Subcutaneous abdominal adipose tissue (tissue), 5 donors: ENCODE results near the gene SKI.

Experiments used
- H3K27ac ChIP-seq: one replicate; pipeline ENCODE4 v1.7.0; 2013; ENCODE audit warnings: low read depth, mild to moderate bottlenecking, inconsistent platforms, low read length, moderate library complexity
- H3K27me3 ChIP-seq, 5 donors: one replicate each; pipeline ENCODE4 v1.7.0; 2013; ENCODE audit warnings: low read length in 5 of 5, inconsistent platforms in 1 of 5; ENCODE audit not compliant: control insufficient read depth in 5 of 5, insufficient read depth in 4 of 5
- H3K36me3 ChIP-seq, 5 donors: one replicate each; pipeline ENCODE4 v1.7.0; 2013; ENCODE audit warnings: low read length in 5 of 5; ENCODE audit not compliant: control insufficient read depth in 5 of 5, insufficient read depth in 5 of 5
- H3K4me1 ChIP-seq, 5 donors: one replicate each; pipeline ENCODE4 v1.7.0; 2013; ENCODE audit warnings: low read length in 5 of 5, mild to moderate bottlenecking in 3 of 5, moderate library complexity in 1 of 5; ENCODE audit not compliant: control insufficient read depth in 5 of 5, insufficient read depth in 5 of 5
- H3K4me3 ChIP-seq, 5 donors: one replicate each; pipeline ENCODE4 v1.7.0; 2013; ENCODE audit warnings: low read length in 5 of 5, low read depth in 1 of 5
- H3K9ac ChIP-seq, 5 donors: one replicate each; pipeline ENCODE4 v1.7.0; 2013; ENCODE audit warnings: low read length in 5 of 5, mild to moderate bottlenecking in 4 of 5, moderate library complexity in 3 of 5
- H3K9me3 ChIP-seq, 5 donors: one replicate each; pipeline ENCODE4 v1.7.0; 2013; ENCODE audit warnings: low read length in 5 of 5; ENCODE audit not compliant: control insufficient read depth in 5 of 5
- donor health status: healthy.
- donor health status: healthy.
- donor health status: healthy.
- donor health status: healthy.
- donor health status: healthy.

The SKI gene

GRCh38 chr1:2221271-2221670, 6.8 kb upstream of the SKI start:
- Histone ChIP-seq H3K27ac (no peak overlapping the region), H3K9ac (no peak overlapping the region), H3K9me3 (no peaks in the 10 kb centered on the region), H3K36me3 (no peaks in the 10 kb centered on the region), H3K4me1 (peaks cover 0 to 2% (median under 1%) of the 10 kb centered on the region in 5 donors), H3K4me3 (no peak overlapping the region), H3K27me3 (no peaks in the 10 kb centered on the region)

GRCh38 chr1:2224170-2224584, 3.9 kb upstream of the SKI start:
- Histone ChIP-seq H3K9me3 (no peaks in the 10 kb centered on the region), H3K9ac (no peak overlapping the region), H3K4me3 (no peak overlapping the region), H3K27ac (no peak overlapping the region), H3K4me1 (peaks cover 0 to 13% (median 9%) of the 10 kb centered on the region in 5 donors), H3K27me3 (no peaks in the 10 kb centered on the region), H3K36me3 (no peaks in the 10 kb centered on the region)

- no peak overlapping the region for H3K4me3 ChIP-seq
- no peaks in the 10 kb centered on the region for H3K27me3 ChIP-seq
- H3K27ac ChIP-seq = no peak overlapping the region
- no peaks in the 10 kb centered on the region for H3K36me3 ChIP-seq
- H3K9me3 ChIP-seq = no peaks in the 10 kb centered on the region
- H3K4me1 ChIP-seq = peaks cover 0 to 20% (median 15%) of the 10 kb centered on the region in 5 donors
- no peak overlapping the region for H3K9ac ChIP-seq
Measured at GRCh38 chr1:2224631-2225428, 3.3 kb upstream of the SKI start.

- H3K9me3 ChIP-seq = no peaks in the 10 kb centered on the region
- peak overlapping the region in 4 of 5 donors; percentile 63 to 77 (median 72) for H3K4me3 ChIP-seq
- peaks cover 2 to 39% (median 34%) of the 10 kb centered on the region in 5 donors for H3K4me1 ChIP-seq
- H3K27ac ChIP-seq = peak overlapping the region; percentile 86
- no peaks in the 10 kb centered on the region for H3K36me3 ChIP-seq
- peak overlapping the region in 4 of 5 donors; percentile 75 to 93 (median 88) for H3K9ac ChIP-seq
- H3K27me3 ChIP-seq = no peaks in the 10 kb centered on the region
Measured at GRCh38 chr1:2226525-2227345, 1.4 kb upstream of the SKI start.

- Histone ChIP-seq H3K9ac (peak overlapping the region in 4 of 5 donors; percentile 75 to 93 (median 88)), H3K4me1 (peaks cover 5 to 47% (median 42%) of the 10 kb centered on the region in 5 donors), H3K36me3 (no peaks in the 10 kb centered on the region)
Measured at GRCh38 chr1:2227346-2228156, 568 bp upstream of the SKI start.

GRCh38 chr1:2228694-2229036, 546 bp downstream of the SKI start:
- peak overlapping the region; percentile 57 to 99 (median 88) for H3K4me3 ChIP-seq
- H3K9ac ChIP-seq = peak overlapping the region in 4 of 5 donors; percentile 71 to 97 (median 87)
- H3K27me3 ChIP-seq = no peaks in the 10 kb centered on the region
- H3K9me3 ChIP-seq = no peaks in the 10 kb centered on the region
- no peak overlapping the region for H3K27ac ChIP-seq
- H3K4me1 ChIP-seq = peaks cover 11 to 58% (median 54%) of the 10 kb centered on the region in 5 donors
- no peaks in the 10 kb centered on the region for H3K36me3 ChIP-seq

More at GRCh38 chr1:2227346-2228156, 568 bp upstream of the SKI start:
- Histone ChIP-seq H3K27me3 (no peaks in the 10 kb centered on the region), H3K9me3 (no peaks in the 10 kb centered on the region), H3K4me3 (peak overlapping the region in 4 of 5 donors; percentile 63 to 77 (median 72)), H3K27ac (peak overlapping the region; percentile 86)

GRCh38 chr1:2229037-2229864, 1.1 kb downstream of the SKI start:
- H3K9me3 ChIP-seq = no peaks in the 10 kb centered on the region
- H3K4me3 ChIP-seq = peak overlapping the region; percentile 68 to 99 (median 88)
- no peaks in the 10 kb centered on the region for H3K27me3 ChIP-seq
- peak overlapping the region; percentile 94 for H3K27ac ChIP-seq
- peak overlapping the region; percentile 71 to 97 (median 83) for H3K9ac ChIP-seq
- peaks cover 15 to 64% (median 59%) of the 10 kb centered on the region in 5 donors for H3K4me1 ChIP-seq
- H3K36me3 ChIP-seq = no peaks in the 10 kb centered on the region

- H3K4me1 ChIP-seq = peaks cover 15 to 73% (median 67%) of the 10 kb centered on the region in 5 donors
- H3K36me3 ChIP-seq = no peaks in the 10 kb centered on the region
- H3K9me3 ChIP-seq = no peaks in the 10 kb centered on the region
- H3K9ac ChIP-seq = peak overlapping the region; percentile 71 to 97 (median 83)
- peak overlapping the region; percentile 79 to 99 (median 88) for H3K4me3 ChIP-seq
- H3K27ac ChIP-seq = peak overlapping the region; percentile 94
- H3K27me3 ChIP-seq = no peaks in the 10 kb centered on the region
Measured at GRCh38 chr1:2229911-2230731, 2.0 kb downstream of the SKI start.
